Hematopoietic multipotent progenitor cell treated with erythropoietin and hydrocortisone succinate and interleukin-3 and kit ligand, for 15 days (in vitro differentiated cells): ENCODE measurements around the gene EIF6.
"Not testable (repeated sequence)": the region's sequence is repeated elsewhere in the genome, so short reads cannot be mapped to it uniquely, and the experiment has no call there.

Experiments used
- DNase-seq: peaks from one replicate; pipeline ENCODE4 v3.0.0-alpha.2; 2015; ENCODE audit warnings: low spot score

Gene EIF6

GRCh38 chr20:35277531-35278395 is 6.8 kb downstream of the EIF6 start, which contains the start of gene MMP24OS:
TSS of gene MMP24OS (minus strand) at chr20:35278122. CDS start at chr20:35277929, 193 bp downstream.
- peak; percentile 88 for DNase-seq

- DNase-seq: no peak
These were observed 7.4 kb downstream of the EIF6 start for GRCh38 chr20:35277127-35277526.

GRCh38 chr20:35276408-35276807 is 8.2 kb downstream of the EIF6 start:
- no peak for DNase-seq

GRCh38 chr20:35275741-35276251 is 8.8 kb downstream of the EIF6 start:
- no peak for DNase-seq

GRCh38 chr20:35274172-35275092 is 10.1 kb downstream of the EIF6 start:
- no peak for DNase-seq

GRCh38 chr20:35273449-35274171 is 11.0 kb downstream of the EIF6 start:
- DNase-seq: no peak

- no peak for DNase-seq
These were observed 12.7 kb downstream of the EIF6 start for GRCh38 chr20:35271904-35272303.

GRCh38 chr20:35271073-35271882 is 13.3 kb downstream of the EIF6 start:
- no peak for DNase-seq

- no peak for DNase-seq
These were observed 14.3 kb downstream of the EIF6 start for GRCh38 chr20:35270021-35270902.

GRCh38 chr20:35269055-35269781 is 15.4 kb downstream of the EIF6 start:
- DNase-seq: peak; percentile 47

- DNase-seq: no peak
These were observed 17.5 kb downstream of the EIF6 start for GRCh38 chr20:35267092-35267491.

- no peak for DNase-seq
These were observed 19.8 kb downstream of the EIF6 start for GRCh38 chr20:35264755-35265154.

GRCh38 chr20:35263532-35264341 is 20.8 kb downstream of the EIF6 start:
- DNase-seq: no peak

- DNase-seq: not testable (repeated sequence)
These were observed 21.6 kb downstream of the EIF6 start for GRCh38 chr20:35262731-35263531.

- not testable (repeated sequence) for DNase-seq
These were observed 22.3 kb downstream of the EIF6 start for GRCh38 chr20:35262321-35262720.

GRCh38 chr20:35260426-35260825 is 24.1 kb downstream of the EIF6 start:
- no peak for DNase-seq

GRCh38 chr20:35257175-35257909 is 27.2 kb downstream of the EIF6 start:
- DNase-seq: no peak
